Naive B cell (primary cell): ENCODE results near the gene PID1. TPM values are rescaled to one million over a fixed set of nuclear protein-coding genes. Genes with fewer than 3 reads are reported as not detected.

Experiments
- ATAC-seq, 2 donors: fragments of 150-1000 bp; cut with Tn5 transposase; 2 replicates each; pipeline ENCODE4 v1.10.0; 2021; ENCODE audit warnings: low read depth in 2 of 2, mild to moderate bottlenecking in 2 of 2, moderate library complexity in 2 of 2
- DNase-seq: peaks from one replicate; pipeline ENCODE4 v3.0.0; 2022
- H3K27ac Mint-ChIP-seq, 6 donors: one replicate each; pipeline ENCODE4 v1.8.0; 2020 to 2022; ENCODE audit warnings: mild to moderate bottlenecking in 6 of 6, mixed read lengths in 6 of 6, moderate library complexity in 5 of 6, inconsistent platforms in 2 of 6
- H3K27me3 Mint-ChIP-seq, 3 donors: one replicate each; pipeline ENCODE4 v1.8.0; 2021 to 2022; ENCODE audit warnings: mixed read lengths in 3 of 3, mild to moderate bottlenecking in 1 of 3
- H3K36me3 Mint-ChIP-seq, 2 donors: one replicate each; pipeline ENCODE4 v1.8.0; 2020 to 2022; ENCODE audit warnings: mixed read lengths in 2 of 2, inconsistent platforms in 1 of 2, mild to moderate bottlenecking in 1 of 2
- H3K4me1 Mint-ChIP-seq, 3 donors: one replicate each; pipeline ENCODE4 v1.8.0; 2020 to 2022; ENCODE audit warnings: mixed read lengths in 3 of 3, inconsistent platforms in 1 of 3, mild to moderate bottlenecking in 1 of 3, moderate library complexity in 1 of 3
- H3K4me3 Mint-ChIP-seq, 8 donors: one replicate each; pipeline ENCODE4 v1.8.0; 2020 to 2022; ENCODE audit warnings: mild to moderate bottlenecking in 8 of 8, mixed read lengths in 8 of 8, moderate library complexity in 8 of 8, inconsistent platforms in 2 of 8
- H3K9me3 Mint-ChIP-seq, 7 donors: one replicate each; pipeline ENCODE4 v1.8.0; 2020 to 2022; ENCODE audit warnings: mixed read lengths in 7 of 7, mild to moderate bottlenecking in 5 of 7, inconsistent platforms in 2 of 7, moderate library complexity in 1 of 7
- polyA plus RNA-seq, 6 donors: library from polyadenylated mRNA; unstranded; fragments of 300-500 nt; fragmentation: Illumina TruSeq; gene quantifications; one replicate each; pipeline ENCODE4 v1.2.3, GENCODE V29; 2021; ENCODE audit warnings: low read depth in 6 of 6

Gene PID1
- polyA plus RNA-seq, 6 donors from 2014 or later = 0.17 to 0.42 TPM; not detected in 4

DNA sequence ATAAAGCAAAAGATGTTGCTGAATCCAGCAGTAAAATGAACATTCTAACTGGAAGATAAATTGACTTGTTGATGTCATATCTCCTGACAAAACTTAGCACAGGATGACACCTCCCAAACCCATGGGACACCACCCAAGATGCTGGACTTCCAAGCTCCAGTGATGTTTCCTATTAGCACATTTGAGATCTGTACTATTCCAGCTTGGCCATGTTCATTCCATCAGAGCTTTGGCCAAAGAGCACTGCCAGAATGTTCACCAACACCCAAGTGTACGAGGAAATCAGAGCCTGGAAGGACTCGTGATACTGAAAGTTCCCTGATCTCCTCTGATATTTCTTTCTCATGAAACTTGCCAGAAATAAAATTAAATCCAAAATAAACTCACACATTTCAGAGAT is 44.7 kb downstream of the PID1 start:
- Mint-ChIP-seq H3K27me3 (peaks cover 0 to under 1% (median 0%) of the 10 kb centered on the region in 3 donors), H3K9me3 (peaks cover 0 to 10% (median 3%) of the 10 kb centered on the region in 7 donors), H3K4me3 (no peak overlapping the region), H3K27ac (no peak overlapping the region), H3K4me1 (no peaks in the 10 kb centered on the region), H3K36me3 (no peaks in the 10 kb centered on the region)
- ATAC-seq (no peak), DNase-seq (no peak)

GRCh38 chr2:229223107-229223506 is 48.0 kb downstream of the PID1 start:
- ATAC-seq (no peak), DNase-seq (no peak)
- peaks cover 0 to 16% (median 6%) of the 10 kb centered on the region in 7 donors for H3K9me3 Mint-ChIP-seq
- no peaks in the 10 kb centered on the region for H3K4me1 Mint-ChIP-seq
- H3K27me3 Mint-ChIP-seq = peaks cover 0 to 4% (median 0%) of the 10 kb centered on the region in 3 donors
- H3K4me3 Mint-ChIP-seq = no peak overlapping the region
- no peaks in the 10 kb centered on the region for H3K36me3 Mint-ChIP-seq
- no peak overlapping the region for H3K27ac Mint-ChIP-seq

DNA sequence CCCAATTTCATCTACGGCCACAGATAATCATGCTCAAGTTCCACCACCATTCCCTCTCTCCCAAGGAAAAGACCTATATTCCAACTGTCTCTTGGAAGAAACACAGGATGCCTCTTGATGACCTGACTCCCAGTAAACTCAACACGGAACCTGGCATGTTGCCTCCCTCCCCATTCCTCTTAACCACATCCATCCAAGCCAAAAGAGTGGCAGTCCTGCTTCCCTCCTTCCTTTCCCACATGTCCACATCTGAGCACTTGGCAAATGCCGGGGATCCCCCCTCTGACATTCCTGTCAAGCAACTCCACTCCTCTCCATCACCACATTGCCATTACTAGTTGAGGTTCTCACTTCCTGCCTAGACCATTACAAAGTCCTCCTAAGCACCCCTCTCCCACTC is 49.4 kb downstream of the PID1 start:
- no peaks in the 10 kb centered on the region for H3K36me3 Mint-ChIP-seq
- DNase-seq = no peak
- no peaks in the 10 kb centered on the region for H3K4me1 Mint-ChIP-seq
- no peak overlapping the region for H3K4me3 Mint-ChIP-seq
- no peak overlapping the region for H3K27ac Mint-ChIP-seq
- H3K27me3 Mint-ChIP-seq = peaks cover 0 to 4% (median 0%) of the 10 kb centered on the region in 3 donors
- H3K9me3 Mint-ChIP-seq = peaks cover 0 to 16% (median 10%) of the 10 kb centered on the region in 7 donors
- ATAC-seq = no peak

DNA sequence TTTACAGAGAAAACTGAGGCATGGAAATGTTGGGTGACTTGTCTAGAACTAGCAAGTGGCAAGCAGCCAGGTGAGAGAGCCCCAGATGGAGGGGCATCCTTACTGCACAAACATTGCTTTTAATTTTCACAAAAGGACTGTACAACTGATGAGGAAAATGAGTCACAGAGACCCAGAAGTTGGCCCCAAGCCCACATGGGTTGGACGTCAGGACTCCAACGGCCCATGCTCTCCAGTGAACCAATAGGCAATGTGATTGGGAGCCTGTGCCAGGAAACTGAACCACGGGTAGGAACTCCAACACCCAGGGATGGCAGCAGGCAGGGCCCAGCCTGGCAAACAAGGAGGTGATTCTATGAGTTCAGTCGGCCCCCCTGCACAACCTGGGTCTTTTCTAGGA is 50.8 kb downstream of the PID1 start:
- H3K4me1 Mint-ChIP-seq = no peaks in the 10 kb centered on the region
- no peak for ATAC-seq
- no peak overlapping the region for H3K4me3 Mint-ChIP-seq
- H3K27ac Mint-ChIP-seq = no peak overlapping the region
- H3K27me3 Mint-ChIP-seq = peaks cover 0 to 4% (median 0%) of the 10 kb centered on the region in 3 donors
- H3K36me3 Mint-ChIP-seq = no peaks in the 10 kb centered on the region
- DNase-seq = no peak
- H3K9me3 Mint-ChIP-seq = peaks cover 0 to 16% (median 10%) of the 10 kb centered on the region in 7 donors

DNA sequence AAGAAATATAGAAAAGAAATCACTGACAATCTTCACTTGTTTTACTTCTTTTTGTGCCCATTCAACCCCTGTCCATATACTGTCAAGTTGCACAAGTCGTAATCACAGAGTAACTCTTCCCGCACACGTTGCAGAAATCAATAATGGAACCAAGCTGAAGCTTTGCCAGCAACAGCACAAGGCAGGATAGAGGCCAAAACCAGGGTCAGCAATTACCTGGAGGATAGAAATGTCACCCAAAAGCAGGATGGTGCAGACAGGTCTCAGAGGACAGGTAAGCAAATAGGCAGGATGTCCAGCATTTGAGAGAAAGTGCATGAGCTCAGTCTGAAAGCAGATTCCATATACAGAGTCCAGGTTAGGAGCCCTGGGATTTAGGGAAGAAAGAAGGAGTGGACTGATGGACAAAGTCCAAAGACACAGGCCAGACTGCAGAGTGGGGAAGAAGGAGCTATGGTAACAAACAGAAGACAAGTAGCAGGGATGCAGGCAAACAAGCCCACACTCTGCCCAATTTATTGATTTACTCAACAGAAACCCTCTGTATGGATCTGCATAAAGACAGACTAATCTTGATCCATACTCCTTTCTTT is 52.7 kb downstream of the PID1 start:
- DNase-seq (no peak), ATAC-seq (no peak)
- Mint-ChIP-seq H3K4me3 (no peak overlapping the region), H3K27ac (no peak overlapping the region), H3K9me3 (peaks cover 0 to 16% (median 9%) of the 10 kb centered on the region in 7 donors), H3K27me3 (peaks cover 0 to 4% (median 0%) of the 10 kb centered on the region in 3 donors), H3K4me1 (no peaks in the 10 kb centered on the region), H3K36me3 (no peaks in the 10 kb centered on the region)

- H3K27ac Mint-ChIP-seq = no peak overlapping the region
- DNase-seq = no peak
- no peaks in the 10 kb centered on the region for H3K4me1 Mint-ChIP-seq
- no peaks in the 10 kb centered on the region for H3K36me3 Mint-ChIP-seq
- no peak overlapping the region for H3K4me3 Mint-ChIP-seq
- ATAC-seq = no peak
- peaks cover 0 to 17% (median 3%) of the 10 kb centered on the region in 7 donors for H3K9me3 Mint-ChIP-seq
- no peaks in the 10 kb centered on the region for H3K27me3 Mint-ChIP-seq
Measured at GRCh38 chr2:229212241-229212640, 58.8 kb downstream of the PID1 start.

DNA sequence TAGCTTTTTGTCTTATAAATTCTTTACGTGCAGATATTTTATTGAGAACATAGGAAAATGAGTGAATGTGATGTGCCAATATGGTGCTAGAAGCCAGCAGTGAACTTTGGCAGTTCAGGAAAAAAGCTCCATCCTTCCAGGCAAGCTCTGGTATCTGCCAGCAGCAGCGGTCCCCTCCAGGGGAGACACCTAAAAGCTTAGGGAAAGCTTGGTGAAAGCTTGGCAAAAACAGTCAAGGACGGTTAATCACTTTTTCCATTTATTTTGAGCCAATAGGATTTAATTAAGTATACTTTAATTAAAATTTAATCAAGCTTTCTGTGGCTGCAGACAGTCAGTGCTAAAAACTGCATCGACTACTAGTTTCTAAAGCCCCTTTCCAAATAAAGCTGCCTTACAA is 60.4 kb downstream of the PID1 start:
- H3K4me3 Mint-ChIP-seq = no peak overlapping the region

DNA sequence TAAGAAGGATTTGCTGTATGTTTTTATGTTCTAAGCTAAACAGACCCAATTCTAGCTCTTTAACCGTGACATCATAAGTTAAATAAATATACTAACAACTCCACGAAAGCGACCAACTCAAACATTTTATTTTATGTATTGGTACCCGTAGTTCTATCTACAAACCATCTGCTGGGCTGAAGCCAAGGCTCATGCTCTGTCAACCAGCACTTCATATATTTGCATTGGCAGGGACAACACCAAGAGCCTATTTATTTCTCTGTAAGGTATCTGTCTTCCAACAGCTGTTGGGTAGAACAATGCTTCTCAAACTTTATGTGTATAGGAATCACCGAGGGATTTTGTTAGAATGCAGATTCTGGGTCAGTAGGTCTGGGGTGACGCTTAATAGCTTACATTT is 64.5 kb downstream of the PID1 start:
- Mint-ChIP-seq H3K27me3 (no peaks in the 10 kb centered on the region), H3K4me1 (no peaks in the 10 kb centered on the region), H3K36me3 (no peaks in the 10 kb centered on the region), H3K4me3 (no peak overlapping the region), H3K9me3 (peaks cover 0 to 17% (median 4%) of the 10 kb centered on the region in 7 donors), H3K27ac (no peak overlapping the region)
- DNase-seq = no peak
- no peak for ATAC-seq

More for the DNA sequence above, 60.4 kb downstream of the PID1 start:
- no peaks in the 10 kb centered on the region for H3K27me3 Mint-ChIP-seq
- ATAC-seq (no peak), DNase-seq (no peak)
- H3K4me1 Mint-ChIP-seq = no peaks in the 10 kb centered on the region
- no peaks in the 10 kb centered on the region for H3K36me3 Mint-ChIP-seq
- H3K27ac Mint-ChIP-seq = no peak overlapping the region
- peaks cover 0 to 17% (median 3%) of the 10 kb centered on the region in 7 donors for H3K9me3 Mint-ChIP-seq

GRCh38 chr2:229205704-229206103 is 65.4 kb downstream of the PID1 start:
- Mint-ChIP-seq H3K4me1 (no peaks in the 10 kb centered on the region), H3K36me3 (no peaks in the 10 kb centered on the region), H3K4me3 (no peak overlapping the region), H3K27me3 (no peaks in the 10 kb centered on the region), H3K9me3 (peaks cover 0 to 17% (median 4%) of the 10 kb centered on the region in 7 donors), H3K27ac (no peak overlapping the region)
- ATAC-seq (no peak), DNase-seq (no peak)

DNA sequence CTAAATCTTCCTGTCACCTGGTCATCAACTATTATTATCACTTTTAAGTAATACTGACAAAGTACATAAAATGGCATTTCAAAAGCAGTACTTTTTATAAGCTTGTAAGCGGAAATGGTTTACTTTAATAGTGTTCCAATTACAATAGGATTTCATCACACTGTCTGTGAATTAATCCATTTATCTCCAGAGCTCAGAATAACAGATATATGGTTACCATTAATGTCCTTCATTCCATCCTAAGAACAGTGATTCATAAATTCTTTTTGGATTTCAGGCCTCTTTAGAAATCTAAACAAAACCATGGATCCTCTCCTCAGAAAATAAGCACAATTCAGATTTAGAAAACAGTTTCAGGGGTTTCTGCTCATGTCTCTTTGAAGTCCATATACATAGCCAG is 68.4 kb downstream of the PID1 start:
- Mint-ChIP-seq H3K9me3 (peaks cover 0 to 4% (median 0%) of the 10 kb centered on the region in 7 donors), H3K27me3 (no peaks in the 10 kb centered on the region), H3K4me3 (no peak overlapping the region), H3K4me1 (no peaks in the 10 kb centered on the region), H3K36me3 (no peaks in the 10 kb centered on the region), H3K27ac (no peak overlapping the region)
- DNase-seq = no peak
- ATAC-seq = no peak

DNA sequence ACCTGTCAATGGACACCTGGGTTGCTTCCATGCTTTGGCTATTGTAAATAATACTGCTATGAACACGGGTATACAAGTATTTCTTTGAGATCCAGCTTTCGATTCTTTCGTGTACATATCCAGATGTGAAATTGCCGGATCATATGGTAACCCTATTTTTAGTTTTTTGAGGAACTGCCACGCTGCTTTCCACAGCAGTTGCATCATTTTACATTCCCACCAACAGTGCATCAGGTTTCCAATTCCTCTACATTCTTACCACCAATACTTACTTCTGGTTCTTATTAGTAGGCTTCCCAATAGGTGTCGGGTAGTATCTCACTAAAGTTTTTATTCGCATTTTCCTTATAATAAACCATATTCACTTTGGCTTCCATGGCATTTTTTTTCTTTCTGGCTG is 69.6 kb downstream of the PID1 start:
- H3K27me3 Mint-ChIP-seq = no peaks in the 10 kb centered on the region
- DNase-seq = no peak
- no peak overlapping the region for H3K27ac Mint-ChIP-seq
- H3K36me3 Mint-ChIP-seq = no peaks in the 10 kb centered on the region
- ATAC-seq = no peak
- H3K4me3 Mint-ChIP-seq = no peak overlapping the region
- no peaks in the 10 kb centered on the region for H3K4me1 Mint-ChIP-seq
- H3K9me3 Mint-ChIP-seq = peaks cover 0 to 4% (median 0%) of the 10 kb centered on the region in 7 donors

GRCh38 chr2:229199267-229199666 is 71.8 kb downstream of the PID1 start:
- DNase-seq (no peak), ATAC-seq (no peak)
- H3K4me1 Mint-ChIP-seq = no peaks in the 10 kb centered on the region
- H3K27ac Mint-ChIP-seq = no peak overlapping the region
- H3K9me3 Mint-ChIP-seq = peaks cover 0 to 4% (median 0%) of the 10 kb centered on the region in 7 donors
- H3K4me3 Mint-ChIP-seq = no peak overlapping the region
- H3K36me3 Mint-ChIP-seq = no peaks in the 10 kb centered on the region
- no peaks in the 10 kb centered on the region for H3K27me3 Mint-ChIP-seq

DNA sequence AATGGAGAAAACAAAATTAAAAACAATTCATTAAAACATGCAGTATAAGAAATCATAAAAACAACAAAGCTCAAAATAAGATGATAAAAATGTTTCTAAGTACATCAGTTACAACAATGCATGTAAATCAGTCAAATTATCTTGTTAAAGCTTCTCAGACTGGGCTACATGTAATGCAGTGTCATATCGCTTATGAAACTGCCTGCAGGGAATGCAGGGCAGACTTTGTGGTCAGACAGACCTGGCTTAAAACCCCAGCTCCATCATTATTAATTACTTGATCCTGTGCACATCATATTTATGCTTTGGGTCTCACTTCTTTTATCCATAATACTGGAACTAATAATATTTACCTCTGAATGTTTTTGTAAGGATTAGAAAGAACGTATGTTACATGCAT is 74.6 kb downstream of the PID1 start:
- Mint-ChIP-seq H3K27ac (no peak overlapping the region), H3K4me3 (no peak overlapping the region), H3K9me3 (peaks cover 0 to 4% (median 0%) of the 10 kb centered on the region in 7 donors), H3K27me3 (no peaks in the 10 kb centered on the region), H3K4me1 (no peaks in the 10 kb centered on the region), H3K36me3 (no peaks in the 10 kb centered on the region)
- no peak for DNase-seq
- no peak for ATAC-seq

DNA sequence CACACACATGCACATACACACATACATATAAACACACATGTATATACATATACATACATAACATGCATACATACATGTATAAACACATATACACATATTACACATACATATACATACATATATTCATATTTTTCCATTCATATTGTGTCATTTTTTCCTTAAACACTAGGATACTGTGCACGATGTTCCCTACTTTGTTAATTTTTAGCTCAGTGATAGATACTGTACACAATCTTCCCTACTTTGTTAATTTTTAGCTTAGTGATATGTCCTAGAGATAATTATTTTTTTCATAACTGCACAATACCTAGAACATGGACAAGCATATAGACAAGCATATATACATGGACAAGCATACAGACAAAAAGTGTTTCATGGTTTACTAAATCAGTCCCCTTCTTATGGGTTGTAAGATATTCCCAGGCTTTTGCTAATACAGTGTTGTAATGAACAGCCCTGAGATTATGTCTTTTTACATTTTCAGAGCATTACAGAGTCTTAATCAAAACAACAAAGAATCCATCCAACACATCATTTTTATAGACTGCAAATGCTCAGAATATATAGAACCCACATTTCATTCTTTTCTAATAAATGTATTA is 75.6 kb downstream of the PID1 start:
- Mint-ChIP-seq H3K27me3 (no peaks in the 10 kb centered on the region), H3K36me3 (no peaks in the 10 kb centered on the region), H3K4me1 (no peaks in the 10 kb centered on the region), H3K4me3 (no peak overlapping the region), H3K27ac (no peak overlapping the region), H3K9me3 (peaks cover 0 to 2% (median 0%) of the 10 kb centered on the region in 7 donors)
- DNase-seq = no peak
- ATAC-seq = no peak
